HUDEP-2 (cell line): ENCODE results near the gene PPP1R7.
A peak's percentile ranks its signal among the peaks of the same experiment; 100 is the strongest.

Source experiments
- DNase-seq, 76 experiments: peaks; one replicate each; lab custom pipeline; 2025; ENCODE audit not compliant: unreplicated experiment in 76 of 76; lab: John Stamatoyannopoulos, UW

The PPP1R7 gene

DNA sequence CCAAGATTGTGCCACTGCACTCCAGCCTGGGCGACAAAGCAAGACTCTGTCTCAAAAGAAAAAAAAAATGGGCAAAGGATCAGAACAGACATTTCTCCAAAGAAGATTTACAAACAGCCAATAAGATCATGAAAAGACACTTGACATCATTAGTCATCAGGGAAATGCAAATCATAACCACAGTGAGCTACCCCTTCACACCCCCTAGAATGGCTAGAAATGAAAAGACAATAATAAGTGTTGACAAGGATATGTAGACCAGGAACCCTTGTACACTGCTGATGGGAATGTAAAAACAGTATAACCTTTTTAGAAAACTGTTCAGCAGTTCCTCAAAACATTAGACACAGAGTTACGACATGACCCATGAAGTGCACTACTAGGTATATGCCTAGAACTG, 29.8 kb upstream of the PPP1R7 start:
- DNase-seq, result no peak

- DNase-seq, result no peak
These were observed 29.3 kb upstream of the PPP1R7 start for GRCh38 chr2:241121008-241121407.

- DNase-seq, result no peak
These were observed 27.8 kb upstream of the PPP1R7 start for GRCh38 chr2:241122376-241123002.

GRCh38 chr2:241123816-241124536, 26.3 kb upstream of the PPP1R7 start:
- peak in 11 of 76 experiments; percentile 2 to 29 (median 11) for DNase-seq

DNA sequence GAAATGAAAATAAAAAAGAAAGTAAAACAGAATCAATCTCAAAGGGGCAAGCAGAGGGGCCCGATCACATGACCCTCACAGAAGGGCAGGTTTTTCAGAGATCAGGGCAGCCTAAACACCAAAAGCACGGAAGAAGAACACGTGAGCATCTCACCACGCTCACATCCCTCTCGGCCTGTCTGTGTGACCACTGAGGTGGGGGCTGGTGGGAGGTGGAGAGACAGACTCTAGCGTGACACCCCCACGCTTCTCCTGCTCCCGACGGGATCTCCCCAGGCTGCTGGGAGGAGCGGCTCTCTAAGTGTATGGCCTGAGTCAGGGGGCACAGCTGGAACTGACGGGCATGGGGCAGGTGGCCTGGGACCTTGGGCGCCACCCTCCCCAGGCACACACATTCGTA, 24.6 kb upstream of the PPP1R7 start:
- no peak for DNase-seq

- no peak for DNase-seq
These were observed 24.1 kb upstream of the PPP1R7 start for GRCh38 chr2:241126201-241126611.

GRCh38 chr2:241126771-241127202, 23.5 kb upstream of the PPP1R7 start:
- no peak for DNase-seq

GRCh38 chr2:241128266-241128665, 22.0 kb upstream of the PPP1R7 start:
- DNase-seq, result no peak

DNA sequence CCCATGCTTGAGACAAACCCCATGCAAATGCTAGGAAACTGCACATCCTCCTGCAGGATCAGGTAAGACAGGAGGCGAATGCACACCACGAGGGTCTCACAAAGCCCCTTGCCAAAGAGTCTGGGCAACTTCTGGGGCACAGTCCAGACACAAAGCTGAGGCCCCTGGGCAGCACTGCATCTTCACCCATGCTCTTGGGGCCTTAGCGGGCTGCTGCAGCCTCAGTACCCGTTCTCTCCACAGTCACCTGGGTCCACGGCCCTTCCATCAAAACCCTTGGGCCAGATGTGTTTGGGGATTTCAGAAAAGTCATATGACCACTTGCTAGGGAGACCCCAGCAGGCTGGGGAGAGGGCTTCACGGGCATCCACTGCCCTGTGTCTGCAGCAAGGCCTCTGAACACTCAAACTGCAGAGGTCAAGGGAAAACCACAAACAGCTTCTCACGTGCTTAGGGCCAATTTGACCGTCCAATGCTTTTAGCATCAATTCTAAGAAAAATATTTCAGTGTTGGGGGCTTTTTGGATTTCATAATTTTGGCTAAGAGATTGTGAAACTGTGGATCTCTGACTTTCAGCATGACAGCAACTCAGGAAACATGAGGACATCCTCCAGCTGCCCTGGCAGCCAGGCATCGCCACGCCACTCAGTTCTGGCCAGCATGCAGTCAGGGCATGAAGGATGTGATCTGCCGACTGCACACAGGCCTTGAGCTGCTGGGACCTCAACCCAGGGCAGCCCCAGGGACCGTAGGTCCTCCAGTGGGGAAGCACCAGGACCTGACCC, 21.0 kb upstream of the PPP1R7 start:
- DNase-seq, result no peak

DNA sequence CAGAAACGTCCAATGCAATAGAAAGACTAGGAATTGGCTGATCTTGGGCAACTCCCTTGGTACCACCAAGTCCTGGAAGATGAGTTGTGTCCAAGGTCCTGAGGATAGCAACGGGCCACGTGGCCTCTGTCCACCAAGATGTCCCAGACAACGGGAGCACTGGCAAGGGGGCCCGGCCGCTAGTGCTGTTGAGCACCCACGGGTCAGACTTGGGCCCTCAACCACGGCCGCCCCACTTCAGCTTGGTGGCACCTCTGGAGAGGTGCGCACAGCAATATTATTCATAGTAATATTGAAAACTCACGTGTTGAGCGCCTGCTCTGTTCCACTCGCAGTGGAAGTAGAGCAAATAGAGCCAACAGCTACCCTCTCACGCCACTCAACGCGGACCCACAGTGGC, 20.0 kb upstream of the PPP1R7 start:
- no peak for DNase-seq

- DNase-seq, result no peak
These were observed 18.7 kb upstream of the PPP1R7 start for GRCh38 chr2:241131531-241131930.

DNA sequence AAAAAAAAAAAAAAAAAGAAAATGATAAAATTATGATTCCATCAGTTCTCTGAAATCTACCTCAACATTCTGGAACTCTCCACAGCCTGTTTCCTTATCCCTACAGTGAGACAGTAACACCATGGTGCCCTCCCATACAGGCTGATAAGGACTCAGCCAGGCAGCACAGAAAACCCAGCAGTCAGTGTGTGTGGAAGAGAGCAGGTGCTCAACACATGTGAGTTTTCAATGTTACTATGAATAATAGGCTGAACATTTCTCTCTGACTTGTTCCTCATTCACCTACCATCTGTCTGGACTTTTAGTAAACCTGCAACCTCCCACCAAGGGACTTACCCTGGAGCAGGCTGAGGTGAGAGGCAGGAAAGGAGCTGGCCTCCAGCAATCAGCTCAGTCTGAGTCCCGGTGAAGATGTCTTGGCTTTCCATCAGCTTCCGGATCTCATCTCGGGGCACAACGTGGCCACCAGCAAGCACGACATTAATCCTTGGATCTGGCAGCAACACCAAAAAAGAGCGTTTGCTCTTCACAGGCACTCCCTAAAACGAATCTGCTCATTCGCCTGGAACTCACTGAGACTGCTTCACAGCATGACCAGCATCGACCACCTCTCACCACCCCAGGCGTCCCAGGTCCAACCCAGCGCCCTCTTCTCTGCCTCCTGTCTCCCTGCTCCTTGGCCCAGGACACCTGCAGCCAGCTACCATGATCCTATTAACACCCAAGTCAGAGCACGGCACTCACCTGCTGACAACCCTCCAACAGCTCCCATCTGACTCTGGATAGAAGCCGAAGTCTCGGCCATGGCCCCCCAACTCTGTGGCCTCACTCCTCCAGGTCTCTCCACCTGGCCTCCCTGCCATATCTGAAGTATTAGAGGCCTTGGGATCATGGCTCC, 17.5 kb upstream of the PPP1R7 start:
- DNase-seq, result peak in 6 of 76 experiments; percentile 1 to 15 (median 6)

DNA sequence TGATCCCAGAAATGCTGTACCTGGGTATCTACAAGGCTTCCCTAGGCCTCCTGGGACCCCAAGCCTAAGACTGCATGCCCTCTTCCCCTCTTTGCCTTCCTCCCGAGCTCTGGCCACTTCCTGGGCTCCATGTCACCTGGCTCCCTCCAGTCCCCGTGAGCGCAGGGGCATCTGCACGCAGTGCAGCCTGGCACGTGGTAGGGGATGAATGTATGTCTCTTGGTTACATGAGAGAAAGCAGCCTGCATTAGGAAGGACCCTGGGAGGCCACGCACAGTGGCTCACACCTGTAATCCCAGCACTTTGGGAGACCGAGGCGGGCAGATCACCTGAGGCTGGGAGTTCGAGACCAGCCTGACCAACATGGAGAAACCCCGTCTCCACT, 16.8 kb upstream of the PPP1R7 start:
- DNase-seq, result no peak

DNA sequence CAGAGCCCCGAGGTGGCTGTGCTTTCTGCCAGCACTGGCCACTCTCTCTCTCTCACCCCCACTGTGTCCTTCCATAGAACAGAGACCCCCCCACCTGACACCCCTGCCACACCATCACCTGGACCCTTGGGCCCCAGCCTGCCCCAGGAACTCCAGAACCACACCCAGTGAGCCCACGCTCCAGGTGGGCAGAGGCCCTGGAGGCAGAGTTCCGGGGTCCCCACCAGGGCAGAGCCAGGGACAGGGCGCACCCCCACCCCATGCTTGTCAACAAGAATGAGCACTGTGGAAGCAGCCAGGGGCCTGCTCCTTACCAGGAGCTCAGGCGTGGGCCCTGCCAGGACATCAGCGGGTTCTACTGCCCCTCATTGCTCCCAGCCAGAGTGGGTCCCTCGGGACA, 15.6 kb upstream of the PPP1R7 start:
- DNase-seq, result no peak

- no peak for DNase-seq
These were observed 14.5 kb upstream of the PPP1R7 start for GRCh38 chr2:241135737-241136136.

GRCh38 chr2:241136191-241136590, 14.1 kb upstream of the PPP1R7 start:
- no peak for DNase-seq

DNA sequence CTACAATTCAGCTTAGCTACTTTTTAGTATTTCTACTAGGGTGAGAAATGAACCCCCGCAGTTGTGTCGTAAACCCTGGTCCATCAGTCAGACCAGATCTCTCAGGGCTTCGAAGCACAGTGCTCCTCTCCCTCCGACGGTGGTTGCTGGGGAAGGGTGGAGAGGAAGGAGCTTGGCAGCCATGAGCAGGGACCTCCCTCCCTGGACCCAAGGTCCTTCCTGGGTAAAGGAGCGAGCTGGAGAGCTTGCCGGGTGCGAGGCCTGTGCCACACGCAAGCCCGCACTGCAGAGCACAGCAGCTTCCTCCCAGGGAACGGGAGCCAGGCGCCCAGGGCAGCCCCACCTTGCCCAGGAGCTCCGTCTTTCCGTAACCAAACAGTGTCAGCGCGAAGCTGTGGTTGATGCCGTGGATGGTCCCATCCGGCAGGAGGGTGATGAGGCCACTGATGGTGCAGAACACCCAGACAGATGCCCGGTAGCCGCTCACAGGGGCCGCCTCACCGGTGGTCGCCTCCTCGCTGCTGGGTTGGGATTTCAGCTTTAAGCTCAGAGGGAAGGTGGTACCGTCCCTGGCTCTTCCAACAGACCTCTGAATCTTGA, 13.5 kb upstream of the PPP1R7 start:
- DNase-seq, result no peak

DNA sequence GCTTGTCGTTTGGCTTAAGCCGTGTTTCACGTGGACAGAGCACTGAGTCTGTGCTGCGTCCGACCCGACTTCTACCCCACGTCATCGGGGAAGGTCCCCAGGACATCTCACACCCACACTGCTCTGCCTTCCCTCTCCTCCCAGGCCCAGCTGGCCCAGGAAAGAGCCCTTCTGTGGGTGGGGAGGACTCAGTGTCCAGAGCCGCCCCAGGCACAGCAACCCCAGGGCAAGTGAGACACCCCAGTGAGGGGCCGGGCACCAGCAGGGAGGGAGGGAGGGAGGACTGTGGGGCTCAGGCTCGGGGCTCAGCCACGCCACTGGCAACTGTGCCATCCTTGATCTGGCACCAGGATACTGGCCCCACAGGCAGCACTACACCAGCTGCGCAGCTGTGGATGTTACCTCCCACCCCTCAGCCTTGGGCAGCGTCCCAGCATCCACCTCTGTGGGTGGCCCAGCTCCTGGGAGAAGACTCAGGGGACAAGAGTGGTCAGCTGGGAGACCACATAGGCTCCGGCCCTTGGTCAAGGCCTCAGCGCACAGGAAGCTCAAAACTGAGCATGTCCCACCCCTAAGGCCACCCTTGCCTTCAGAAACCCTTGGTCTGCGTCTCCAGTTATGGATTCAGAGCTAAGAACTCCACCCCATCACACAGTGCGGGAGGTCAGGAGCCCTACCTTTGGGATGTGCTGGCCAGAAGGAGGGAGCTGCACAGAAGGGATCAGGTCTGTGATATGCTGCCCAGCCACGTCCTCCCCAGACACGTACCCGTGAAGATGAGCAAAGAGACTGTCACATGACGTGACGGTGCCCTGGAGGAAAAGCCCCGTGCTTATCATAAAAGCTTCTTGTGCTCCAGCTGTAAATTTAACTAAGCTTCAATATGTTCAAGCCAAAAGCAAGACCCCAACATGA, 12.7 kb upstream of the PPP1R7 start:
- no peak for DNase-seq

- DNase-seq, result no peak
These were observed 11.8 kb upstream of the PPP1R7 start for GRCh38 chr2:241138471-241138870.
